Suppressor macrophage treated with lipopolysaccharide for 4 hours (primary cell): ENCODE measurements around the gene CAMTA1.

Experiments
- DNase-seq: peaks from one replicate; pipeline ENCODE4 v3.0.0-alpha.2; 2020

Gene CAMTA1

GRCh38 chr1:7491109-7491817 lies 706.0 kb downstream of the CAMTA1 start:
- DNase-seq: no peak

GRCh38 chr1:7491818-7492173 lies 706.5 kb downstream of the CAMTA1 start:
- DNase-seq: no peak

- DNase-seq: no peak
Observed at GRCh38 chr1:7493711-7494454, 708.6 kb downstream of the CAMTA1 start.

GRCh38 chr1:7495962-7496361 lies 710.7 kb downstream of the CAMTA1 start:
- no peak for DNase-seq

- no peak for DNase-seq
Observed at GRCh38 chr1:7497107-7497637, 711.9 kb downstream of the CAMTA1 start.

- no peak for DNase-seq
Observed at GRCh38 chr1:7500381-7501083, 715.3 kb downstream of the CAMTA1 start.

- DNase-seq: no peak
Observed at GRCh38 chr1:7501084-7501491, 715.8 kb downstream of the CAMTA1 start.

- DNase-seq: no peak
Observed at GRCh38 chr1:7501723-7502603, 716.7 kb downstream of the CAMTA1 start.

- no peak for DNase-seq
Observed at GRCh38 chr1:7503691-7504437, 718.6 kb downstream of the CAMTA1 start.

- DNase-seq: no peak
Observed at GRCh38 chr1:7504438-7504720, 719.1 kb downstream of the CAMTA1 start.

GRCh38 chr1:7505094-7505770 lies 720.0 kb downstream of the CAMTA1 start:
- DNase-seq: no peak

- no peak for DNase-seq
Observed at GRCh38 chr1:7505771-7506453, 720.7 kb downstream of the CAMTA1 start.

GRCh38 chr1:7506454-7507284 lies 721.4 kb downstream of the CAMTA1 start:
- DNase-seq: no peak

GRCh38 chr1:7507285-7508019 lies 722.2 kb downstream of the CAMTA1 start:
- DNase-seq: no peak

- DNase-seq: no peak
Observed at GRCh38 chr1:7508052-7508933, 723.0 kb downstream of the CAMTA1 start.

- DNase-seq: no peak
Observed at GRCh38 chr1:7508934-7509519, 723.8 kb downstream of the CAMTA1 start.

- DNase-seq: no peak
Observed at GRCh38 chr1:7509598-7509997, 724.3 kb downstream of the CAMTA1 start.
